Calu3 (cell line): ENCODE measurements around the gene ANKRD62. TPM values are rescaled to one million over a fixed set of nuclear protein-coding genes. Genes with fewer than 3 reads are reported as not detected.

Experiments used
- BruUV-seq: library from RNA; stranded (reverse); fragments of 400-500 nt; replicated peaks from 2 replicates; lab custom pipeline; 2021; lab: Mats Ljungman, UMichigan
- CTCF ChIA-PET: fragments of 300-600 bp; sonication (Branson Sonifier 250); formaldehyde crosslinking; loops from one replicate; lab custom pipeline; 2022; ENCODE audit warnings: antibody characterized with exemption; lab: Charles Lee
- DNase-seq: peaks from one replicate; pipeline ENCODE4 v3.0.0; 2022
- H3K27ac Mint-ChIP-seq: one replicate; pipeline ENCODE4 v1.8.0; 2022; ENCODE audit warnings: mixed read lengths; ENCODE audit not compliant: unreplicated experiment
- H3K27me3 Mint-ChIP-seq: one replicate; pipeline ENCODE4 v1.8.0; 2022; ENCODE audit warnings: mixed read lengths; ENCODE audit not compliant: unreplicated experiment
- H3K36me3 Mint-ChIP-seq: one replicate; pipeline ENCODE4 v1.8.0; 2022; ENCODE audit warnings: mild to moderate bottlenecking, moderate library complexity, mixed read lengths; ENCODE audit not compliant: insufficient read depth, unreplicated experiment
- H3K4me1 Mint-ChIP-seq: one replicate; pipeline ENCODE4 v1.8.0; 2022; ENCODE audit warnings: mild to moderate bottlenecking, low read depth, mixed read lengths; ENCODE audit not compliant: unreplicated experiment
- H3K4me3 Mint-ChIP-seq: one replicate; pipeline ENCODE4 v1.8.0; 2022; ENCODE audit warnings: mild to moderate bottlenecking, low read depth, moderate library complexity, mixed read lengths; ENCODE audit not compliant: unreplicated experiment
- H3K9me3 Mint-ChIP-seq: one replicate; pipeline ENCODE4 v1.8.0; 2022; ENCODE audit warnings: low read depth, mixed read lengths; ENCODE audit not compliant: unreplicated experiment
- intact Hi-C: fragments of 100-400 bp; cut with micrococcal nuclease; formaldehyde crosslinking; loops from one replicate; pipeline ENCODE4 v1.10.0; 2022; ENCODE audit not compliant: unreplicated experiment
- total RNA-seq: library from RNA; stranded (reverse); gene quantifications from 2 replicates; pipeline ENCODE4 v1.2.3, GENCODE V29; 2022
- TF ChIP-seq, protein P1 (sequence below): fragments of 200-600 bp; IDR thresholded peaks from one replicate; pipeline ENCODE4 v1.8.0; 2022; ENCODE audit warnings: antibody characterized with exemption; ENCODE audit not compliant: unreplicated experiment

The ANKRD62 gene
- total RNA-seq, 1 experiment from 2014 or later: not detected

DNA sequence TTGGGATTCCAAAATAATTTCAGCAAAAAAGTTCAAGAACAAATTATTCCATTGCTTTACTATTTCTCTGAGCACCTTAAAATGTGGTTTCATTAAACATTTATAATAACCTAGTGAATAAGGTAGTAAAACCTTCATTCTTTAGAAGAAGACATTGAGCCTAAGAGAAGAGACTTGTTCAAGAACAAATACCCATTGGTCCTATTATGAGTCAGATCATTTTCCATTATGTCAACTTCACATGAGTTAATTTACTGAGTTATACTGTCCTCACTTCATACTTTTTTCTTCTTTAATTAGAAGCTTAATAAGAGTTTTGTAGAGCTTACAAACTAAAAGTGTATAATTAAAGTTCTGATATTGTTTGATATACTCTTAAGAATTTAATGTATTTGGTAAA lies 5.5 kb downstream of the ANKRD62 start:
- TF ChIP-seq, protein P1, sequence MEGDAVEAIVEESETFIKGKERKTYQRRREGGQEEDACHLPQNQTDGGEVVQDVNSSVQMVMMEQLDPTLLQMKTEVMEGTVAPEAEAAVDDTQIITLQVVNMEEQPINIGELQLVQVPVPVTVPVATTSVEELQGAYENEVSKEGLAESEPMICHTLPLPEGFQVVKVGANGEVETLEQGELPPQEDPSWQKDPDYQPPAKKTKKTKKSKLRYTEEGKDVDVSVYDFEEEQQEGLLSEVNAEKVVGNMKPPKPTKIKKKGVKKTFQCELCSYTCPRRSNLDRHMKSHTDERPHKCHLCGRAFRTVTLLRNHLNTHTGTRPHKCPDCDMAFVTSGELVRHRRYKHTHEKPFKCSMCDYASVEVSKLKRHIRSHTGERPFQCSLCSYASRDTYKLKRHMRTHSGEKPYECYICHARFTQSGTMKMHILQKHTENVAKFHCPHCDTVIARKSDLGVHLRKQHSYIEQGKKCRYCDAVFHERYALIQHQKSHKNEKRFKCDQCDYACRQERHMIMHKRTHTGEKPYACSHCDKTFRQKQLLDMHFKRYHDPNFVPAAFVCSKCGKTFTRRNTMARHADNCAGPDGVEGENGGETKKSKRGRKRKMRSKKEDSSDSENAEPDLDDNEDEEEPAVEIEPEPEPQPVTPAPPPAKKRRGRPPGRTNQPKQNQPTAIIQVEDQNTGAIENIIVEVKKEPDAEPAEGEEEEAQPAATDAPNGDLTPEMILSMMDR: no peak
- BruUV-seq: no TSS peak
- CTCF ChIA-PET: no interaction called here
- Mint-ChIP-seq H3K36me3 (no peaks in the 10 kb centered on the region), H3K27me3 (peaks cover 48% of the 10 kb centered on the region), H3K9me3 (no peaks in the 10 kb centered on the region), H3K27ac (no peak overlapping the region), H3K4me1 (no peaks in the 10 kb centered on the region), H3K4me3 (no peak overlapping the region)
- intact Hi-C loops: no loop called here
- no peak for DNase-seq

DNA sequence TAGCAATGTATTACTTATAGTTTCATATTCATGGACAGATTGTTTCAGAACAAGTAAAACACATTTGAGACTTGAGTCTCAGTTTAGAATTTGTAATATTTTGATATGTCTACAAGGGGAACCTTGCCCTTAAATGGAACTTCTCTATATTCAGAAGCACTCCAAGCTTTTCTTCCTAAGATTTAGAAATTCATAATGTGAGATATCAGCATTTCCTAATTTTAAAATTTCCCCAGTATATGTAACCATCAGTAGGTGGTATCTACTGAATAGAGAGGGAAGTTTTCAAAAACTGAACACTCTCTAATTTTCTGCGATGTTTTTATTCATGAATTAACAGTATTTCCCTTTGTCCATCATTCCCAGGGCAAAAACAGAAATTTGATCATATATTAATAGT lies 7.6 kb downstream of the ANKRD62 start:
- no peak for DNase-seq
- no peaks in the 10 kb centered on the region for H3K36me3 Mint-ChIP-seq
- intact Hi-C loops: no loop called here
- CTCF ChIA-PET: no interaction called here
- TF ChIP-seq, protein P1: no peak
- no TSS peak for BruUV-seq
- H3K27me3 Mint-ChIP-seq: peaks cover 64% of the 10 kb centered on the region
- H3K9me3 Mint-ChIP-seq: no peaks in the 10 kb centered on the region
- no peak overlapping the region for H3K4me3 Mint-ChIP-seq
- H3K4me1 Mint-ChIP-seq: no peaks in the 10 kb centered on the region
- H3K27ac Mint-ChIP-seq: no peak overlapping the region

DNA sequence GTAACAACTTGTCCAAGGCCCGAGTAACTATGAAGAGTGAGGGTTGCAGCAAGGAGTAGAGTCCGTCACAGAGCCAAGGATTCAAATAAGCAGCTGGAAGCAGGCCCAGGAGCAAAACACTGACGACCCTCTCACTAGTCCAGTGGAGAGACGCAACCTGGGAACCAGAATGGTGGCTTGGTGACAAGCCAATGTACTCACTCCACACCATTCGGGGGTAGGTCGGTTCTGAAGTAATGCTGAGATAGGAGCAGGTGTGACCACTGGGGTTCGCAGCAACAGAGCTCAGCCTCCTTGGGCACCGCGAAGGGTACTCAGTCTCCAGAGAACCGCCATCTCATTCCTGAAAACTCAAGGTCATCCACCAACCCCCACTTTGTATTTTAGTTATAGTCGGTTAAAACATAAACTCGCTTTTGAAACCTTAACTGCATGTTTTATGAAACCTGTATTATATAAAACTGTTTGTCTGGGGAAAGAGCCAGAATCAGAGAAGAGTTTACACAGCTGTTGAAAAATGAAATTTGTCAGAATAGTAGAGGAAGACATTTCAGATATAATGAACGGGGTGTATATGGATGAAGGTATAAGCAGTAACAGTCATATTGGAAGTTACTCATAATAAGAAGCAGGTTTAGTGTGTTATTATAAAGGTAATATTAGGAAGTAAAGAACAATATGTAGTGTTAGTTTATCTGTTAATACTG lies 8.6 kb downstream of the ANKRD62 start:
- H3K36me3 Mint-ChIP-seq: no peaks in the 10 kb centered on the region
- DNase-seq: no peak
- H3K27ac Mint-ChIP-seq: no peak overlapping the region
- no TSS peak for BruUV-seq
- H3K9me3 Mint-ChIP-seq: no peaks in the 10 kb centered on the region
- CTCF ChIA-PET: no interaction called here
- no peak overlapping the region for H3K4me3 Mint-ChIP-seq
- H3K27me3 Mint-ChIP-seq: peaks cover 74% of the 10 kb centered on the region
- no peaks in the 10 kb centered on the region for H3K4me1 Mint-ChIP-seq
- intact Hi-C loops: no loop called here
- TF ChIP-seq, protein P1: no peak

DNA sequence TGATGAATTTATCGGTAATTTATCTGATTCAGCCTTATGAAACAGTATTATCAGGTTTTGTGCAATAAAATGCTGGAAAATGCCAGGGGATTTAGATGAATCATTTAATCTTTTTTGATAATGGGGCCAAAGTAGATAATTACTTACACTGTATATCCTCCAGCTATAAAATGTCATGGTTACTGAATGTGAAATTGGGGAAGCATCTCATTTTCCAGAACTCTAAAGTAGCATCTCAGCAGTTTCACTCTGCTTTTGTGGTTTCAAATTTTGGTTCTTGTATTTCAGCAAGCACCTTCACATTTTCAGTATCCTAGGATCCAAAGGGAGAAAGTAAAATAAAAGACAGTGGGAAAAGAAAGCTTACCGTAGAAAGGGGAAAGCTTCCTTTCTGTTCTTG lies 12.8 kb downstream of the ANKRD62 start:
- TF ChIP-seq, protein P1: no peak
- DNase-seq: no peak
- Mint-ChIP-seq H3K27me3 (peaks cover 93% of the 10 kb centered on the region), H3K4me3 (no peak overlapping the region), H3K4me1 (no peaks in the 10 kb centered on the region), H3K36me3 (no peaks in the 10 kb centered on the region), H3K9me3 (no peaks in the 10 kb centered on the region), H3K27ac (no peak overlapping the region)
- CTCF ChIA-PET: no interaction called here
- BruUV-seq: no TSS peak
- intact Hi-C loops: no loop called here
